CD4-positive, alpha-beta T cell treated with Interleukin-6 at 100 ng/mL for 8 hours (primary cell): ENCODE data around the gene VIPR1.

Source experiments
- DNase-seq: peaks from one replicate; pipeline ENCODE4 v3.0.0-alpha.2; 2020; ENCODE audit warnings: mixed read lengths, low spot score

The VIPR1 gene

GRCh38 chr3:42502429-42503250, at the start of gene VIPR1:
Gene VIPR1, plus strand, starts transcription at chr3:42502643. Its CDS starts 93 bp downstream, at chr3:42502736.
- DNase-seq, result peak; percentile 93

DNA sequence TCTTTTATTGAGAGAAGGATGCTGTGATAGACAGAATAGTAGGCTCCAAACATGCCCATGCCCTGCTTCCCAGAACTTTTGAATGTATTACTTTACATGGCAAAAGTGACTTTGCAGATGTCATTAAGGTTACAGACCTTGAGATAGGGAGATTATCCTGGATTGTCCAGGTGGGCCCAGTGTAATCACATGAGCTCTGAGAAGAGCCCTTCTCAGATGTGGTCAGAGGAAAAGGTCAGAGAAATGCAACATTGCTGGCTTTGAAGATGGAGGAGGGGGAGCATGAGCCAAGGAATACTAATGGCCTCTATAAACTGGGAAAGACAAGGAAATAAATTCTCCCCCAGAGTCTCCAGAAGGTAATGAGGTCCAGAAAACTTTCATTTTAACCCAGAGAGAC, 46.2 kb upstream of the VIPR1 start:
- no peak for DNase-seq

GRCh38 chr3:42459151-42459550, 43.3 kb upstream of the VIPR1 start:
- DNase-seq, result no peak

DNA sequence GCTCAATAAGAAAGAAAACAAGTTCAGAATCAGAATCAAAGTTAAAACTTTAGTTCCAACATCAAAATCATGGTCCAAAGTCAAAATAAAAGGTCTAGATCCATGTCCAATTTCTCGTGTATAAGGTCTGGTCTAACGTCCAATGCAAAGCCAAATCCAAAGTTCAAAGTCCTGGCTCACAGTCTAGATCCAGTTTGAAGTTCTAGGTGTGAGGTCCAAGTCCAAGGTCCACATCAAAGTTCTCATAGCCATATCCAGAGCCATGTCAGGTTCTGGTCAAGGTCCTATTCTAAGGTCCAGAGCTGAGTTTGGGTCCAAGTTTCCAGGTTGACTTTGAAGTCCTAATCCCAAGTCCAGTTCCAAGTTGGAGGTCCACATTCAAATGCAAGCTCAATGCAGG, 40.7 kb upstream of the VIPR1 start:
- DNase-seq, result no peak

- no peak for DNase-seq
Measured at GRCh38 chr3:42463093-42463492, 39.4 kb upstream of the VIPR1 start.

GRCh38 chr3:42468111-42468510, 34.3 kb upstream of the VIPR1 start:
- DNase-seq, result no peak

- DNase-seq, result no peak
Measured at GRCh38 chr3:42472555-42472954, 29.9 kb upstream of the VIPR1 start.

GRCh38 chr3:42473083-42473932, 29.1 kb upstream of the VIPR1 start:
- DNase-seq, result no peak

DNA sequence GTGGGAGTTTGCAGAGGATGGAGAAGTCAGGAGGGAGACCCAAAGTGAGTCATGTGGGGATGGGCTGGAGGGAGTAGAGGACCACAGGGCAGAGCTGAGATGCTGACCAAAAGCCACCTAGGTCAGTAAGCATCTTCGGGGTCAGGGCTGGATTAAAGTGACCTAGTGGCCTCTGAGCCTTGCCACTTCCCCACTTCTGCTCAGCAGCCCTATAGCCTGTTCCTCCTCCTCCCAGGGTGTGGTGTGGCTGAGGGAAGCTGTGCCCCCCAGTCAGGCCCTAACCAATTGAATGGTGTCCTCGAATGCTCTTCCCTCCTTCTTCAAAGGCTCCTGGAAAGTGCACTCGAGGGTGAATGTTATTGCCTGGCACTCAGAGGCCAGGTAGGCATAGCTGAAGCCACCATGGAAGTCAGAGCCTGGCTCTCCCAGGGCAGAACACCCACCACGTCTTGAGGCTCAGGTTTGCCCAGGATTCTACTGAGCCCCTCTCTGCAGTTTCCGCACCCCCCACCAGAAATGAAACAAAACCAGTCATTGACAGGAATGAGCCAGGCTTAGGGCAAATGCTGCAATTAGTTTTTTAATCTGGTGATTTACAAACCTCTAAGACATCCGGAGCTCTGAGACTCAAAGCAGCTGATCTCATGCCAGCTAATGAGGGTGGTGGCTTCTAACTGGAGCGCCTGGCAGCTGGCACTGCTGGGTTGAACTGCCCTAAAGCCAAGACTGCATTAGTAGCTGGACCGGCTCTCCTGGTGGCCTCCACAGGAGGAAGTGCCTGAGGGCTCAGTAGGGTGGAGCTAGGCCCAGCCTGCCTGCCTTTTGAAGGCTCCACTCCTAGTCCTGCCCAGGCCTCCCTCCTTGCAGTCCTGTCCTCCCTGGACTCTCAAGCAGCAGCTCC, 26.0 kb upstream of the VIPR1 start:
- no peak for DNase-seq

DNA sequence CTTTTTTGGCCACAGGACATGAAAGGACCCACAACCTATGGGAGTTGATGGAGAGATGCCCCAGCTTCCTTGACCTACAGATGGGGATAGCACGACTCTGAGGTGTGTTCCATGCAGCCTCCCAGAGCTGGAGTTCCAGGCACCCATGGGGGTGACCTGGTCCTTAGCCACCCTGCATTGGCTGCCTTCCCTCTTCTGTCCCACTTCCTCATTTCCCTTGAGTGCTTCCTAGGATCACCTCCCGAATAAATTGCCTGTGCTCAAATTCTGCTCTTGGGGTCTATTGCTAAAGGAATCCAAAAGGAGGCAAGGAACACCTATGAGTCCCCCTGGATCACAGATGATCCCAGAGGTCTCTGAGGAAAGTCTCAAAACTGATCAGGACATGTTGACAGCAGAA, 24.7 kb upstream of the VIPR1 start:
- DNase-seq, result no peak

GRCh38 chr3:42478830-42479229, 23.6 kb upstream of the VIPR1 start:
- DNase-seq, result no peak

DNA sequence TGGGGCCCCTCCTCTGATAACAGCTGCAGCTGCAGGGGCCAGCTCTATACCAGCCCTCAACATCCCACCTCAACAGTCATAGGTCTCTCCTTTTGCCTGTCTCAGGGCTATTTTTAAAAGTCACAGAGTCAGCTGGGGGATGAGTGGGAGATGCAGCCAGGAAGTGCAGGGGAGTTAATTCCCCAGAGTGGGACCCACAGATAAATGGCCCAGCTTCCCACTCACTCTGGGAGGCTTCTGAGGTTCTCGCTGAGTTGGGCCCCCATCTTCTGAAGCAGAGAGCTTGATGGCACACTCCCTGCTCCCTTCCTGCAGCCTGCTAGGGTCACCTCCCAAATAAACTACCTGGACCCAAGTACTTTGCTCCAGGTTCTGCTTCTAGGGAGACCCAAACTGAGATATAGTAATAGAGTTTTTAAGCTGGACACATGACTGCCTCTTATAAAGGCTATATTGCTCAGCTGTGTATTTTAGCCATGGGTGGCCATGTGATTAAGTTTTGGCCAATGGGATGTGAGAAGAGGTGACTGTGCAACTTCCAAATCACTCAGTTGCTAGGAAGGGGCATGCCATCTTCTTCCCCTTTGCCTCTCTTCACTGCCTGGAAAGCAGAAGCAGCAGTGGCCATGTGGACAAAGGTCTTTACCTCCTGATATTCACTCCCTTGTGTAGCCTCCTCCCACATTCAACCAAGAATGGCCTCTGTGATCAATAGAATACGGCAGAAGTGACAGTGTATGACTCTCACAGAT, 15.5 kb upstream of the VIPR1 start:
- no peak for DNase-seq

DNA sequence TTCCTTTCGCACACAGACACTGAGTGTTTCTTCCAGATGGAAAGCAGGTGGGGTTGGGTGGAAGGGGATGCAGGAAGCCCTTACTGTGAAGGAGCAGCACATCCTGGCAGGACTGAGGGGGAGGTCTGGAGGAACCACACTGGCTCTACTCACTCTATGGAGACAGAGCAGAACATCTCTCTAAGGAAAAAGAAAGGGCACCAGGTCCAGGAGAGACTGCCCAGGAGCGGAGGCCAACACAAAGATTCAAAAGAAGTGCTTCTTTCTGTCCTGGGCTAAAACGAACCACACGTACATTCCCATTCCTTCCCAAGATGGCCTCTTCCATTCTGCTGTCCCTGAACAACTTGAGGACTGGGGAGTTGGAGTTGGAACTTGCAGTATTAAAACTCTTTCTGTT, 13.8 kb upstream of the VIPR1 start:
- no peak for DNase-seq

DNA sequence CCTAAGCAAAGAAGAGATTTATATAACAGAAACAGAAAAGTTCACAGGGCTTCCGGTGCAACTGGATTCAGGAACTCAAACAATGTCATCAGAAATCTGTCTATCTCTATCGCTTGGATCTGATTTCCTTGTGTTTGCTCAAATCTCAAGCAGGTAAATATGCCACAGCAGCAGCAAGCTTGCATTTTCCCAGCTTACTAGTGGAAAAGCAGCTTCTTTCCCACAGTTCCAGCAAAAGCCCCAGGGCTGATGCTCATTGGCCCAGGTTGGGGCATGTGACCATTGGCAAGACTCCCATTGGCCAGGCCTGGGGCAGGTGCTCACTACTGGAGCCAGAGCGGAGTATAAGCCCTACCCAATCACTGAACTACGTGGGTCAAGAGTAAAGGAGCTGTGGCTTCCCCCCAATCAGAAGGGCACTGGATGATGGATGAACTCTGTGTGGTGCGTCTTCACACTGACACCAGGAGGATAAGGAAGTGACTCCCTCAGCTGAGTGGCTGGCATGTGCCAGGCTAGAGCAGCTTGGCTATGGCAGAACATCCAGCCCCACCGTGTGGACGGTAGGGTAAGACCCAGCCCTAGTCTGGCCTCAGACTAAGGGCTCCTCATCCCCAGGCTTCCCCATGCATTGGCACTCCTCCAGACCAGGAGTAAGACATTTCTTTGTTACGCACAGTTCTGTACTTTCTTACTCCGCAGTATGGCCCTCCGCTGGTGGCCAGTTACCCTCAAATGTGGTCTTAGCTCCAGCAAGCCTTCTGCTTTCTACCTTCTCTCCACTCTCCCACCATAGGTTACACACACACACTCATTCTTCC, 13.1 kb upstream of the VIPR1 start:
- DNase-seq, result no peak

GRCh38 chr3:42489937-42490227, 12.6 kb upstream of the VIPR1 start:
- no peak for DNase-seq

DNA sequence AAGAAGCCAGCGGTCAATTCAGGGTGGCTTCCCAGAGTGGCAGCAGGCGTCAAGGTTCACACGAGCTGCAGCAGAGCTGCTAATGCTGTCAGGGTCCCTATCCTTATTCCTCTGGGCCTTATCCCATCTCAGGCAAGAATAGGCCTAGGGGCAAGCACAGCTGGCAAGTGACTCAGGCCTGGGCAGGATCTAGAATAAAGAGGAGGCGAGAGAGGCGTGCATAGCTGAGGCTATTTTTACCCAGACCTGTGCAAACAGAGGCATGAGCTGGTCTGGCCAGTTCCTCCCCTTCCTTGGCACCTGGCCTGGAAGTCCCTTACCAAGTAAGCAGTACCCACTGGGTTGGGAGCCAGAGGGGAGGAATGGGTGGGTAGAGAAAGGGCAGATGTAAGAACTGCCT, 12.2 kb upstream of the VIPR1 start:
- no peak for DNase-seq

DNA sequence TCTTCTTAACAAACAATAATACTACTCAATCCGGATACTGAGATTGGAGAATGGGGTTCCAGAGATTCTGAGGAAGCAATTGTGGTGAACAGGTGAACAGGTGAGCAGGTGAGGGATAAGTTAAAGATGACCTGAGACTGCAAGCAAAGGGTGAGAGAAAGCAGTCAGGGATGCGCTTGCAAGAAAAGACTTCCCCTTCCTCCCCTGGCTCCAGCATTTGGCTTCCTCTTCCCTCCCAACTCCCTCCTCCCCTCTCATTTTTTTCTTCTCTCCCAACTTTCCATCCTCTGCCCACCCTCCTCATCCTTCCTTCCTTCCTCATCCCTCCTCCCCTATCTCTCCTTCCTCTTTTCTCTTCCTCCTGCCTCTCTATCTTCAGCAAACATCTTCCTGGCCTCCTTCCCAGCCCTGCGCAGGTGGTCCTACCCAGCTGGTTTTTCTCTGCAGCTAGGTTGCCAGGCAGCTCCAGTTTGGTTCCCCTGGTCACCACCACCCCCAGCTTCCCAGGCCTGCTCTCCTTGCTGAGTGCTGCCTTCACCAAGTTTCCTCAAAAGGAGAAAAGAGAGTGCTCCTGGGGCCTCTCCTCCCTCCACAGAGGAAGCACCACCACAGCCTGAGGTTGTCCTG, 10.4 kb upstream of the VIPR1 start:
- DNase-seq, result no peak

GRCh38 chr3:42492508-42493080, 9.8 kb upstream of the VIPR1 start:
- DNase-seq, result no peak

- DNase-seq, result no peak
Measured at GRCh38 chr3:42493126-42493797, 9.2 kb upstream of the VIPR1 start.

DNA sequence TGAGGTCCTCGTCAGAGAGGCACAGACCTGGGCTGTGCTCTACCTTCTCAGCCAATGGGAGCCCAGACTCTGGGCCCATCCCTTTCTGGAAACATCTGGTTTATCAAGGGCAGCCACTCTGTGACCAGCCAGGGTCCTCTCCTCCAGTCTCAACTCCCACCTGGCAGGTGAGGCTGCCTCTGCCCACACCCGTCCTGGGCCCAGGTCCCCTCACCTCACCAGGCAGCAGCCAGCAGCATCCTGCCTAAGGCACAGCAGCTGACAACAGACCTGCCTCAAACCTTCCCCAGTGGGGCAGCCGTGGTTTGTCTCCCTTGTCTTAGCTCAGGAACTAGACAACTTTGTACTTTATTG, 8.7 kb upstream of the VIPR1 start:
- DNase-seq, result no peak
